HCT116 (cell line): ENCODE measurements around the gene VPS26A. TPM values are rescaled to one million over a fixed set of nuclear protein-coding genes. Genes with fewer than 3 reads are reported as not detected.

Experiments
- ATAC-seq: fragments of 200-7000 bp; cut with Tn5 transposase; 2 replicates; pipeline ENCODE4 v1.9.1; 2020; ENCODE audit warnings: mild to moderate bottlenecking, moderate library complexity
- BruUV-seq: library from RNA; stranded (reverse); fragments of 400-500 nt; replicated peaks from 2 replicates; lab custom pipeline; 2021; lab: Mats Ljungman, UMichigan
- CTCF ChIA-PET: fragments of 300-600 bp; sonication (Branson Sonifier 250); formaldehyde crosslinking; loops from one replicate; lab custom pipeline; 2021; ENCODE audit warnings: antibody characterized with exemption; lab: Charles Lee
- POLR2A ChIA-PET: fragments of 300-600, 350-600 bp; sonication (Branson Sonifier 250); formaldehyde crosslinking; loops from one replicate; lab custom pipeline; 2021; ENCODE audit warnings: antibody characterized with exemption; lab: Charles Lee
- RAD21 ChIA-PET, 2 experiments: fragments of 300-600 bp; sonication (Branson Sonifier 250); formaldehyde crosslinking; loops; one replicate each; lab custom pipeline; 2023; ENCODE audit warnings: low total read pairs in 2 of 2; ENCODE audit not compliant: uncharacterized antibody in 2 of 2, unreplicated experiment in 2 of 2, low non-redundant PET in 1 of 2; lab: Charles Lee
- DNase-seq: peaks from one replicate; pipeline ENCODE4 v3.0.0-alpha.2; 2010; ENCODE audit warnings: low read depth, low spot score
- H2AFZ ChIP-seq: fragments of 200-600 bp; shearing (Covaris generic), sonication (generic); 2 replicates; pipeline ENCODE4 v1.6.1; 2017; ENCODE audit warnings: low read depth, mixed run types, mixed read lengths, antibody characterized with exemption, low read length; ENCODE audit not compliant: poor library complexity, severe bottlenecking
- H3K27ac ChIP-seq: 2 replicates; pipeline ENCODE4 v1.5.1; 2012; ENCODE audit warnings: low read depth, low read length
- H3K27me3 ChIP-seq: fragments of 200-600 bp; sonication (generic); 2 replicates; pipeline ENCODE4 v1.6.1; 2016; ENCODE audit warnings: mixed run types, low read length, mixed read lengths; ENCODE audit not compliant: insufficient read depth
- H3K36me3 ChIP-seq, 2 experiments: fragments of 200-500 bp in 1 of 2; fragments of 200-600 bp in 1 of 2; sonication (Bioruptor generic) in 1 of 2; sonication (generic) in 1 of 2; 2 replicates each; pipeline versions ENCODE4 v1.5.1 to v1.6.1; 2014 to 2016; ENCODE audit warnings: low read length in 2 of 2, inconsistent platforms in 1 of 2, mixed read lengths in 1 of 2, mixed run types in 1 of 2; ENCODE audit not compliant: insufficient read depth in 2 of 2, control insufficient read depth in 1 of 2
- H3K4me1 ChIP-seq, 2 experiments: fragments of 200-600 bp in 1 of 2; sonication (generic) in 1 of 2; 2 replicates each; pipeline versions ENCODE4 v1.5.1 to v1.6.1; 2012 to 2017; ENCODE audit warnings: low read length in 2 of 2, inconsistent platforms in 1 of 2, mild to moderate bottlenecking in 1 of 2, mixed read lengths in 1 of 2, mixed run types in 1 of 2, moderate library complexity in 1 of 2; ENCODE audit not compliant: insufficient read depth in 2 of 2, control insufficient read depth in 1 of 2
- H3K4me2 ChIP-seq: fragments of 200-600 bp; sonication (generic); 2 replicates; pipeline ENCODE4 v1.6.1; 2017; ENCODE audit warnings: mixed run types, low read length, mixed read lengths
- H3K4me3 ChIP-seq, 2 experiments: fragments of 200-600 bp in 1 of 2; sonication (generic) in 1 of 2; replicated peaks in 1 of 2; 2 replicates each; pipeline ENCODE4 v1.5.1; 2011 to 2016; ENCODE audit warnings: low read length in 2 of 2, control low read depth in 1 of 2, low read depth in 1 of 2, mild to moderate bottlenecking in 1 of 2, mixed read lengths in 1 of 2, mixed run types in 1 of 2
- H3K79me2 ChIP-seq: fragments of 200-600 bp; sonication (generic); 2 replicates; pipeline ENCODE4 v1.6.1; 2017; ENCODE audit warnings: mild to moderate bottlenecking, mixed run types, low read length, moderate library complexity, mixed read lengths; ENCODE audit not compliant: insufficient read depth
- H3K9ac ChIP-seq: fragments of 200-600 bp; sonication (generic); 2 replicates; pipeline ENCODE4 v1.6.1; 2016; ENCODE audit warnings: low read length, mixed read lengths
- H3K9me2 ChIP-seq: fragments of 200-600 bp; sonication (generic), shearing (Covaris generic); 2 replicates; pipeline ENCODE4 v1.6.1; 2017; ENCODE audit warnings: mixed run types, mild to moderate bottlenecking, moderate library complexity; ENCODE audit not compliant: insufficient read depth
- H3K9me3 ChIP-seq, 2 experiments: fragments of 200-500 bp in 1 of 2; fragments of 200-600 bp in 1 of 2; sonication (Bioruptor generic) in 1 of 2; sonication (generic) in 1 of 2; 2 replicates each; pipeline ENCODE4 v1.6.1; 2014 to 2017; ENCODE audit warnings: low read length in 2 of 2, mixed read lengths in 2 of 2, inconsistent platforms in 1 of 2, low read depth in 1 of 2, mild to moderate bottlenecking in 1 of 2, mixed run types in 1 of 2, moderate library complexity in 1 of 2; ENCODE audit not compliant: control insufficient read depth in 1 of 2, insufficient read depth in 1 of 2
- H4K20me1 ChIP-seq: fragments of 200-600 bp; sonication (generic), shearing (Covaris generic); 2 replicates; pipeline ENCODE4 v1.6.1; 2017; ENCODE audit warnings: mixed run types, mild to moderate bottlenecking, moderate library complexity; ENCODE audit not compliant: insufficient read depth
- CBX3 ChIP-seq: IDR thresholded peaks from 2 replicates; pipeline ENCODE4 v1.6.1; 2012; ENCODE audit warnings: low read depth
- CEBPB ChIP-seq: IDR thresholded peaks from 2 replicates; pipeline ENCODE4 v1.6.1; 2012; ENCODE audit warnings: low read depth
- EGR1 ChIP-seq: IDR thresholded peaks from 2 replicates; pipeline ENCODE4 v1.6.1; 2012; ENCODE audit warnings: low read depth
- ELF1 ChIP-seq: IDR thresholded peaks from 2 replicates; pipeline ENCODE4 v1.6.1; 2012; ENCODE audit warnings: low read depth, borderline replicate concordance
- FOSL1 ChIP-seq: IDR thresholded peaks from 2 replicates; pipeline ENCODE4 v1.6.1; 2012; ENCODE audit warnings: low read depth
- POLR2A ChIP-seq: IDR thresholded peaks from 2 replicates; pipeline ENCODE4 v1.7.0; 2011; ENCODE audit warnings: borderline replicate concordance; ENCODE audit not compliant: insufficient read depth, insufficient read length; ENCODE audit errors: extremely low read depth
- POLR2AphosphoS5 ChIP-seq: IDR thresholded peaks from 2 replicates; pipeline ENCODE4 v1.6.1; 2011; ENCODE audit warnings: mild to moderate bottlenecking, low read depth, low read length, moderate library complexity
- RAD21 ChIP-seq: IDR thresholded peaks from 2 replicates; pipeline ENCODE4 v1.6.1; 2012; ENCODE audit warnings: low read depth, mild to moderate bottlenecking
- SIN3A ChIP-seq: IDR thresholded peaks from 2 replicates; pipeline ENCODE4 v1.6.1; 2012; ENCODE audit warnings: low read depth
- SP1 ChIP-seq: IDR thresholded peaks from 2 replicates; pipeline ENCODE4 v1.6.1; 2012; ENCODE audit warnings: low read depth
- SRF ChIP-seq: IDR thresholded peaks from 2 replicates; pipeline ENCODE4 v1.6.1; 2012; ENCODE audit warnings: low read depth
- TCF7L2 ChIP-seq: IDR thresholded peaks from 2 replicates; pipeline ENCODE4 v1.7.0; 2011; ENCODE audit warnings: borderline replicate concordance, inconsistent platforms; ENCODE audit not compliant: insufficient read depth, insufficient read length; ENCODE audit errors: extremely low read depth
- ZFX ChIP-seq: fragments of 450-650 bp; IDR thresholded peaks from 2 replicates; pipeline ENCODE4 v1.6.1; 2017
- ZNF274 ChIP-seq: fragments of 200-500 bp; sonication (Bioruptor generic); IDR thresholded peaks from 2 replicates; pipeline ENCODE4 v1.6.1; 2014; ENCODE audit warnings: mild to moderate bottlenecking, low read depth, low read length, inconsistent platforms
- intact Hi-C: fragments of 100-400 bp; cut with micrococcal nuclease; formaldehyde crosslinking; loops from 2 replicates; pipeline ENCODE4 v1.10.0; 2022
- total RNA-seq: library from RNA; stranded (reverse); gene quantifications from one replicate; pipeline ENCODE4 v1.2.1, GENCODE V29; 2021; ENCODE audit not compliant: unreplicated experiment
- TF ChIP-seq, protein P1 (sequence below): IDR thresholded peaks from 2 replicates; pipeline ENCODE4 v1.6.1; 2011; ENCODE audit warnings: mild to moderate bottlenecking, low read length, moderate library complexity; ENCODE audit not compliant: insufficient replicate concordance; ENCODE audit errors: extremely low read depth
- TF ChIP-seq, protein P2 (sequence below): IDR thresholded peaks from 2 replicates; pipeline ENCODE4 v1.6.1; 2012
- TF ChIP-seq, protein P3 (sequence below): IDR thresholded peaks from 2 replicates; pipeline ENCODE4 v1.6.1; 2012
- TF ChIP-seq, protein P4 (sequence below), 3 experiments: fragments of 200-600 bp in 1 of 3; sonication (generic) in 1 of 3; IDR thresholded peaks in 2 of 3; conservative IDR thresholded peaks in 1 of 3; 2 replicates each; pipeline ENCODE4 v1.5.1; 2012 to 2017; ENCODE audit warnings: low read depth in 2 of 3, low read length in 2 of 3, antibody characterized with exemption in 1 of 3, borderline replicate concordance in 1 of 3, control low read depth in 1 of 3, mild to moderate bottlenecking in 1 of 3, mixed read lengths in 1 of 3, mixed run types in 1 of 3, moderate library complexity in 1 of 3; ENCODE audit not compliant: insufficient read depth in 1 of 3

The VPS26A gene
- total RNA-seq, 1 experiment from 2014 or later: 65.1 TPM

DNA sequence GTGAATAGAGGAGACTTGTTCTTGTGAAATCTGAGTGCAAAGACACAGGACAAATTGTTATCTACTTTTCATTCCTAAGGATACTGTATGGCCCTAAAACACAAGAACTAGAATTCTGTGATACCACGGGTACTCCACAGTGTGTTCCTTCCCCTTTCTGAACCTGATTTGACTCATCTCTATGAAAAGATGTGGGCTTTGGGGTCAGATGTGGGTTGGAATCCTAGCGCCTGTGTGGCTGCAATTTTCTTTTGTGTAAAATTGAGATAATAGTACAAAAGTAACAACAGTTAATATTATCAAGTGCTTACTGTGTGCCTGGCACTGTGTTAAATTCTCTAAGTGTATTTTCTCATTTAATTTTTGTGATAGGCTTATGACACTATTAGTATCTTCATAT lies 27.9 kb upstream of the VPS26A start (continued):
- no peak for TF ChIP-seq ELF1

DNA sequence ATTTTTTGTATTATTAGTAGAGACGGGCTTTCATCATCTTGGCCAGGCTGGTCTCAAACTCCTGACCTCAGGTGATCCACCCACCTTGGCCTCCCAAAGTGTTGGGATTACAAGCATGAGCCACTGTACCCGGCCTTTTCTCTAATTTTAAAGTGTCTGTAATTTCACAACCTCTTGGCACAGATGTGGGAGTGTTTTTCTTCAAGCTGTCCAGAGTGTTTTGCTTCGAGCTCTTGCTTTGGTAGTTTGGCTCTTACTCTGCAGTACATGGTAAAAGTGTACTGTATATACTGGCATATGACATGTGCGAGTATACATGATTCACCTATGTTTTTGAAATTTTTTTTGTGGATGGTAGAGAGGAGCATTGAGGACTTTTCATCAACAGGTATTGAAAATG lies 26.2 kb upstream of the VPS26A start:
- Histone ChIP-seq H3K27me3 (no peaks in the 10 kb centered on the region), H3K27ac (no peak overlapping the region), H3K36me3 (no peaks in the 10 kb centered on the region), H3K9ac (no peak overlapping the region), H3K9me3 (no peaks in the 10 kb centered on the region), H4K20me1 (no peaks in the 10 kb centered on the region), H3K4me1 (peaks cover 0 to 2% of the 10 kb centered on the region in 2 experiments; a peak in 2 of 4 replicates), H3K9me2 (no peaks in the 10 kb centered on the region), H3K4me3 (no peak overlapping the region), H2AFZ (no peak overlapping the region), H3K4me2 (no peak overlapping the region), H3K79me2 (no peaks in the 10 kb centered on the region)
- ChIA-PET CTCF (no interaction called here), POLR2A (no interaction called here), RAD21 (no interaction called here)
- DNase-seq (no peak), ATAC-seq (no peak)
- TF ChIP-seq, protein P1, sequence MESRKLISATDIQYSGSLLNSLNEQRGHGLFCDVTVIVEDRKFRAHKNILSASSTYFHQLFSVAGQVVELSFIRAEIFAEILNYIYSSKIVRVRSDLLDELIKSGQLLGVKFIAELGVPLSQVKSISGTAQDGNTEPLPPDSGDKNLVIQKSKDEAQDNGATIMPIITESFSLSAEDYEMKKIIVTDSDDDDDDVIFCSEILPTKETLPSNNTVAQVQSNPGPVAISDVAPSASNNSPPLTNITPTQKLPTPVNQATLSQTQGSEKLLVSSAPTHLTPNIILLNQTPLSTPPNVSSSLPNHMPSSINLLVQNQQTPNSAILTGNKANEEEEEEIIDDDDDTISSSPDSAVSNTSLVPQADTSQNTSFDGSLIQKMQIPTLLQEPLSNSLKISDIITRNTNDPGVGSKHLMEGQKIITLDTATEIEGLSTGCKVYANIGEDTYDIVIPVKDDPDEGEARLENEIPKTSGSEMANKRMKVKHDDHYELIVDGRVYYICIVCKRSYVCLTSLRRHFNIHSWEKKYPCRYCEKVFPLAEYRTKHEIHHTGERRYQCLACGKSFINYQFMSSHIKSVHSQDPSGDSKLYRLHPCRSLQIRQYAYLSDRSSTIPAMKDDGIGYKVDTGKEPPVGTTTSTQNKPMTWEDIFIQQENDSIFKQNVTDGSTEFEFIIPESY: no peak
- no peak for TF ChIP-seq CEBPB
- TF ChIP-seq SP1: no peak
- no peak for TF ChIP-seq CBX3
- no peak for TF ChIP-seq SRF
- TF ChIP-seq, protein P2, sequence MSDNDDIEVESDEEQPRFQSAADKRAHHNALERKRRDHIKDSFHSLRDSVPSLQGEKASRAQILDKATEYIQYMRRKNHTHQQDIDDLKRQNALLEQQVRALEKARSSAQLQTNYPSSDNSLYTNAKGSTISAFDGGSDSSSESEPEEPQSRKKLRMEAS: no peak
- TF ChIP-seq SIN3A: no peak
- TF ChIP-seq EGR1: no peak
- TF ChIP-seq ZNF274: no peak
- no peak for TF ChIP-seq RAD21
- TF ChIP-seq FOSL1: no peak
- TF ChIP-seq, protein P3, sequence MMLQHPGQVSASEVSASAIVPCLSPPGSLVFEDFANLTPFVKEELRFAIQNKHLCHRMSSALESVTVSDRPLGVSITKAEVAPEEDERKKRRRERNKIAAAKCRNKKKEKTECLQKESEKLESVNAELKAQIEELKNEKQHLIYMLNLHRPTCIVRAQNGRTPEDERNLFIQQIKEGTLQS: no peak
- no peak for TF ChIP-seq ZFX
- TF ChIP-seq, protein P4, sequence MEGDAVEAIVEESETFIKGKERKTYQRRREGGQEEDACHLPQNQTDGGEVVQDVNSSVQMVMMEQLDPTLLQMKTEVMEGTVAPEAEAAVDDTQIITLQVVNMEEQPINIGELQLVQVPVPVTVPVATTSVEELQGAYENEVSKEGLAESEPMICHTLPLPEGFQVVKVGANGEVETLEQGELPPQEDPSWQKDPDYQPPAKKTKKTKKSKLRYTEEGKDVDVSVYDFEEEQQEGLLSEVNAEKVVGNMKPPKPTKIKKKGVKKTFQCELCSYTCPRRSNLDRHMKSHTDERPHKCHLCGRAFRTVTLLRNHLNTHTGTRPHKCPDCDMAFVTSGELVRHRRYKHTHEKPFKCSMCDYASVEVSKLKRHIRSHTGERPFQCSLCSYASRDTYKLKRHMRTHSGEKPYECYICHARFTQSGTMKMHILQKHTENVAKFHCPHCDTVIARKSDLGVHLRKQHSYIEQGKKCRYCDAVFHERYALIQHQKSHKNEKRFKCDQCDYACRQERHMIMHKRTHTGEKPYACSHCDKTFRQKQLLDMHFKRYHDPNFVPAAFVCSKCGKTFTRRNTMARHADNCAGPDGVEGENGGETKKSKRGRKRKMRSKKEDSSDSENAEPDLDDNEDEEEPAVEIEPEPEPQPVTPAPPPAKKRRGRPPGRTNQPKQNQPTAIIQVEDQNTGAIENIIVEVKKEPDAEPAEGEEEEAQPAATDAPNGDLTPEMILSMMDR (IDR thresholded peaks at IDR 0.05 in 2 of 3, conservative IDR thresholded peaks at IDR 0.05 in 1 of 3; ENCODE audit: borderline replicate concordance in 1 of 3, insufficient read depth in 1 of 3, low read depth in 2 of 3, low read length in 2 of 3): no peak
- TF ChIP-seq POLR2AphosphoS5: no peak
- TF ChIP-seq POLR2A: no peak
- TF ChIP-seq TCF7L2: no peak
- intact Hi-C loops: no loop called here
- BruUV-seq: no TSS peak
